H9 (cell line): ENCODE results near the gene SCUBE3. TPM values are rescaled to one million over a fixed set of nuclear protein-coding genes. Genes with fewer than 3 reads are reported as not detected.

Source experiments
- DNase-seq: peaks from one replicate; pipeline ENCODE4 v3.0.0-alpha.2; 2017
- H2AFZ ChIP-seq: one replicate; pipeline ENCODE4 v1.6.1; 2013; ENCODE audit warnings: mild to moderate bottlenecking, low read length, control low read depth, moderate library complexity
- H2AK5ac ChIP-seq: 2 replicates; pipeline ENCODE4 v1.6.1; 2013; ENCODE audit warnings: low read length, control low read depth, mixed read lengths; ENCODE audit not compliant: insufficient read length
- H2BK120ac ChIP-seq: one replicate; pipeline ENCODE4 v1.6.1; 2013; ENCODE audit warnings: low read depth, mild to moderate bottlenecking, low read length, control low read depth, inconsistent platforms; ENCODE audit not compliant: poor library complexity, severe bottlenecking
- H2BK12ac ChIP-seq: 2 replicates; pipeline ENCODE4 v1.6.1; 2013; ENCODE audit warnings: low read length, control low read depth, mixed read lengths, low read depth; ENCODE audit not compliant: insufficient read length
- H2BK15ac ChIP-seq: 2 replicates; pipeline ENCODE4 v1.6.1; 2013; ENCODE audit warnings: low read depth, low read length, control low read depth
- H2BK20ac ChIP-seq: one replicate; pipeline ENCODE4 v1.6.1; 2013; ENCODE audit warnings: low read depth, mild to moderate bottlenecking, low read length, control low read depth, inconsistent platforms; ENCODE audit not compliant: poor library complexity, severe bottlenecking
- H2BK5ac ChIP-seq: 2 replicates; pipeline ENCODE4 v1.6.1; 2013; ENCODE audit warnings: low read length, control low read depth, mixed read lengths; ENCODE audit not compliant: insufficient read length
- H3K14ac ChIP-seq: 2 replicates; pipeline ENCODE4 v1.6.1; 2013; ENCODE audit warnings: low read length, control low read depth; ENCODE audit not compliant: insufficient read depth
- H3K18ac ChIP-seq: 2 replicates; pipeline ENCODE4 v1.6.1; 2013; ENCODE audit warnings: low read depth, mild to moderate bottlenecking, mixed read lengths, low read length, control low read depth; ENCODE audit not compliant: insufficient read length
- H3K23ac ChIP-seq: 2 replicates; pipeline ENCODE4 v1.6.1; 2013; ENCODE audit warnings: low read length, control low read depth, mixed read lengths, low read depth; ENCODE audit not compliant: insufficient read length
- H3K23me2 ChIP-seq: 2 replicates; pipeline ENCODE4 v1.6.1; 2013; ENCODE audit warnings: low read depth, mild to moderate bottlenecking, mixed read lengths, low read length, control low read depth; ENCODE audit not compliant: insufficient read length, poor library complexity, severe bottlenecking
- H3K27ac ChIP-seq: 2 replicates; pipeline ENCODE4 v1.5.1; 2013; ENCODE audit warnings: low read length, control low read depth, mixed read lengths, low read depth; ENCODE audit not compliant: insufficient read length
- H3K27me3 ChIP-seq: 2 replicates; pipeline ENCODE4 v1.6.1; 2013; ENCODE audit warnings: low read length, control low read depth, inconsistent platforms; ENCODE audit not compliant: insufficient read depth
- H3K4ac ChIP-seq: 2 replicates; pipeline ENCODE4 v1.6.1; 2013; ENCODE audit warnings: low read depth, mild to moderate bottlenecking, control low read depth, inconsistent platforms, low read length, moderate library complexity
- H3K4me1 ChIP-seq: 2 replicates; pipeline ENCODE4 v1.6.1; 2013; ENCODE audit warnings: low read length, control low read depth, inconsistent platforms; ENCODE audit not compliant: insufficient read depth
- H3K4me2 ChIP-seq: 2 replicates; pipeline ENCODE4 v1.6.1; 2013; ENCODE audit warnings: low read length, control low read depth, mixed read lengths; ENCODE audit not compliant: insufficient read length, insufficient read depth
- H3K56ac ChIP-seq: 2 replicates; pipeline ENCODE4 v1.6.1; 2013; ENCODE audit warnings: low read depth, mild to moderate bottlenecking, mixed read lengths, low read length, control low read depth; ENCODE audit not compliant: insufficient read length
- H3K79me1 ChIP-seq: 2 replicates; pipeline ENCODE4 v1.6.1; 2013; ENCODE audit warnings: low read depth, mild to moderate bottlenecking, moderate library complexity, low read length, control low read depth, inconsistent platforms; ENCODE audit not compliant: insufficient read depth, poor library complexity, severe bottlenecking
- H3K79me2 ChIP-seq: 2 replicates; pipeline ENCODE4 v1.6.1; 2013; ENCODE audit warnings: low read length, control low read depth, inconsistent platforms; ENCODE audit not compliant: insufficient read depth
- H3K9ac ChIP-seq: 2 replicates; pipeline ENCODE4 v1.6.1; 2013; ENCODE audit warnings: low read length, control low read depth, mixed read lengths; ENCODE audit not compliant: insufficient read length; ENCODE audit errors: extremely low read depth
- H3K9me3 ChIP-seq: one replicate; pipeline ENCODE4 v1.6.1; 2013; ENCODE audit warnings: low read depth, low read length, inconsistent platforms; ENCODE audit not compliant: control insufficient read depth
- H3T11ph ChIP-seq: one replicate; pipeline ENCODE4 v1.6.1; 2013; ENCODE audit warnings: mild to moderate bottlenecking, low read length, control low read depth, inconsistent platforms
- H4K20me1 ChIP-seq: one replicate; pipeline ENCODE4 v1.6.1; 2013; ENCODE audit not compliant: control insufficient read depth, insufficient read length, insufficient read depth
- H4K5ac ChIP-seq: 2 replicates; pipeline ENCODE4 v1.6.1; 2013; ENCODE audit warnings: low read depth, mild to moderate bottlenecking, mixed read lengths, low read length, control low read depth; ENCODE audit not compliant: insufficient read length
- H4K8ac ChIP-seq: replicated peaks from 2 replicates; pipeline ENCODE4 v1.6.1; 2013; ENCODE audit warnings: low read length, control low read depth, mixed read lengths, low read depth; ENCODE audit not compliant: insufficient read length
- H4K91ac ChIP-seq: 2 replicates; pipeline ENCODE4 v1.6.1; 2013; ENCODE audit warnings: low read depth, mild to moderate bottlenecking, moderate library complexity, mixed read lengths, low read length, control low read depth; ENCODE audit not compliant: insufficient read length
- H3K27ac Mint-ChIP-seq, 3 experiments: 2 replicates in 2 of 3; 3 replicates in 1 of 3; pipeline ENCODE4 v1.8.0; 2020 to 2021; ENCODE audit warnings: mixed read lengths in 3 of 3, mild to moderate bottlenecking in 1 of 3, moderate library complexity in 1 of 3
- H3K27me3 Mint-ChIP-seq: 2 replicates; pipeline ENCODE4 v1.8.0; 2021; ENCODE audit warnings: low read depth, mild to moderate bottlenecking, moderate library complexity, mixed read lengths
- H3K36me3 Mint-ChIP-seq, 3 experiments: 2 replicates in 2 of 3; 3 replicates in 1 of 3; pipeline ENCODE4 v1.8.0; 2020 to 2021; ENCODE audit warnings: low read depth in 3 of 3, mixed read lengths in 3 of 3; ENCODE audit not compliant: insufficient read depth in 1 of 3
- H3K4me1 Mint-ChIP-seq, 2 experiments: 2 replicates each; pipeline ENCODE4 v1.8.0; 2020; ENCODE audit warnings: mixed read lengths in 2 of 2
- H3K4me3 Mint-ChIP-seq, 2 experiments: 2 replicates in 1 of 2; 3 replicates in 1 of 2; pipeline ENCODE4 v1.8.0; 2020 to 2021; ENCODE audit warnings: mild to moderate bottlenecking in 2 of 2, mixed read lengths in 2 of 2, moderate library complexity in 1 of 2
- H3K9me3 Mint-ChIP-seq, 2 experiments: 2 replicates in 1 of 2; 3 replicates in 1 of 2; pipeline ENCODE4 v1.8.0; 2020; ENCODE audit warnings: mild to moderate bottlenecking in 2 of 2, mixed read lengths in 2 of 2, moderate library complexity in 1 of 2
- WGBS: extraction: QIAGEN DNeasy Blood & Tissue Kit; methylation state at CpG from one replicate; pipeline ENCODE4 v1.1.7; 2013; ENCODE audit warnings: missing lambda C conversion rate, low lambda C conversion rate, mixed read lengths; ENCODE audit not compliant: insufficient read length; ENCODE audit errors: extremely low coverage; 5-methylcytosine and 5-hydroxymethylcytosine counted together
- total RNA-seq: library from RNA; stranded (reverse); gene quantifications from 2 replicates; pipeline ENCODE4 v1.2.1, GENCODE V29; 2021
- TF ChIP-seq, protein P1 (sequence below): fragments of 200-600 bp; sonication (generic); conservative IDR thresholded peaks from 3 replicates; pipeline ENCODE4 v1.8.0; 2021; ENCODE audit warnings: antibody characterized with exemption, mild to moderate bottlenecking

The SCUBE3 gene
- total RNA-seq, 1 experiment from 2014 or later = 2.7 TPM

- Histone ChIP-seq H2BK5ac (no peak overlapping the region), H4K8ac (no peak overlapping the region), H4K20me1 (no peaks in the 10 kb centered on the region), H3K79me2 (no peaks in the 10 kb centered on the region), H2BK20ac (no peak overlapping the region), H2AFZ (no peak overlapping the region), H3K56ac (no peak overlapping the region), H3K9ac (no peak overlapping the region), H2BK15ac (no peak overlapping the region), H3K4me2 (no peak overlapping the region), H3K27ac (no peak overlapping the region), H4K5ac (no peak overlapping the region), H3K23ac (no peak overlapping the region), H3K27me3 (no peaks in the 10 kb centered on the region), H3K23me2 (no peaks in the 10 kb centered on the region), H3K4me1 (no peaks in the 10 kb centered on the region), H2BK120ac (no peak overlapping the region), H3K18ac (no peak overlapping the region), H3K79me1 (no peaks in the 10 kb centered on the region), H3K9me3 (no peaks in the 10 kb centered on the region), H2BK12ac (no peak overlapping the region), H2AK5ac (no peak overlapping the region), H4K91ac (no peak overlapping the region), H3T11ph (no peak overlapping the region), H3K4ac (no peak overlapping the region), H3K14ac (no peak overlapping the region)
- DNase-seq = no peak
- WGBS = no CpG with 5 or more reads among the region's 2 CpGs
- Mint-ChIP-seq H3K9me3 (no peaks in the 10 kb centered on the region), H3K36me3 (peaks cover 0 to 4% (median 2%) of the 10 kb centered on the region in 3 experiments; a peak in 2 of 7 replicates), H3K4me1 (peaks cover 3 to 6% of the 10 kb centered on the region in 2 experiments; a peak in 3 of 4 replicates), H3K27me3 (no peaks in the 10 kb centered on the region; the same call in 1 of the 2 replicates), H3K4me3 (no peak overlapping the region), H3K27ac (no peak overlapping the region)
- TF ChIP-seq, protein P1, sequence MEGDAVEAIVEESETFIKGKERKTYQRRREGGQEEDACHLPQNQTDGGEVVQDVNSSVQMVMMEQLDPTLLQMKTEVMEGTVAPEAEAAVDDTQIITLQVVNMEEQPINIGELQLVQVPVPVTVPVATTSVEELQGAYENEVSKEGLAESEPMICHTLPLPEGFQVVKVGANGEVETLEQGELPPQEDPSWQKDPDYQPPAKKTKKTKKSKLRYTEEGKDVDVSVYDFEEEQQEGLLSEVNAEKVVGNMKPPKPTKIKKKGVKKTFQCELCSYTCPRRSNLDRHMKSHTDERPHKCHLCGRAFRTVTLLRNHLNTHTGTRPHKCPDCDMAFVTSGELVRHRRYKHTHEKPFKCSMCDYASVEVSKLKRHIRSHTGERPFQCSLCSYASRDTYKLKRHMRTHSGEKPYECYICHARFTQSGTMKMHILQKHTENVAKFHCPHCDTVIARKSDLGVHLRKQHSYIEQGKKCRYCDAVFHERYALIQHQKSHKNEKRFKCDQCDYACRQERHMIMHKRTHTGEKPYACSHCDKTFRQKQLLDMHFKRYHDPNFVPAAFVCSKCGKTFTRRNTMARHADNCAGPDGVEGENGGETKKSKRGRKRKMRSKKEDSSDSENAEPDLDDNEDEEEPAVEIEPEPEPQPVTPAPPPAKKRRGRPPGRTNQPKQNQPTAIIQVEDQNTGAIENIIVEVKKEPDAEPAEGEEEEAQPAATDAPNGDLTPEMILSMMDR = no peak
These were observed 58.2 kb downstream of the SCUBE3 start for GRCh38 chr6:35272005-35272404.
